HG02938 (cell line): ENCODE data around the gene FLVCR2.
"Not testable (repeated sequence)": the region's sequence is repeated elsewhere in the genome, so short reads cannot be mapped to it uniquely, and the experiment has no call there.

Source experiments
- ATAC-seq: cut with Tn5 transposase; IDR thresholded peaks from one replicate; pipeline ENCODE4 v1.9.1; 2021; ENCODE audit warnings: mild to moderate bottlenecking, moderate library complexity; ENCODE audit not compliant: unreplicated experiment

The FLVCR2 gene

GRCh38 chr14:75589931-75590330 lies 11.5 kb downstream of the FLVCR2 start:
- no peak for ATAC-seq

DNA sequence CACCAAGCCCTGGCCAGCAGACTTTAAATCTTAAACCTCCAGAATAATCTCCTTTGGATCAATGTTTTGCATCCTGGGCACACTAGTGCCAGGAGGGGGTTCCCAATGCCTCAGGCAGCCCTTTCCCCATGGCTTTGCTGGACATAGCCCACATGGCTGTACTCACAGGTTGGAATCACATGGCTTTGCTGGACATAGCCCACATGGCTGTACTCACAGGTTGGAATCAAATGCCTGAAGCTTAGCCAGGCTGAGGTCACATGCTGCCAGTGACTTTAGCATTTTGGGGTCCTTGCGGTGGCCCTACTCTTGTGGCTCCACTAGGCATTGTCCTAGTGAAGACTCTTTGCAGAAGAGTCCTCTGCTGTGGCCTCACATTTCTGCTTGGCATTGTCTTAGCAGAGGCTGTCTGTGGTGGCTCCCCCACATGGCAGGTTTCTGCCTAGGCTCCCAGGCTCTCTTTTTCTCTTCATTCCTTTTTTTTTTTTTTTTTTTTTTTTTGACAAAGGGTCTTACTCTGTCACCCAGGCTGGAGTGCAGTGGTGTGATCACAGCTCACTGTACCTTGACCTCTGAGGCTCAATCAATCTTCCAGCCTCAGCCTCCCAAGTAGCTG lies 13.0 kb downstream of the FLVCR2 start:
- ATAC-seq = no peak

- no peak for ATAC-seq
Measured at GRCh38 chr14:75591987-75592575, 13.7 kb downstream of the FLVCR2 start.

GRCh38 chr14:75595226-75595625 lies 16.8 kb downstream of the FLVCR2 start:
- no peak for ATAC-seq

- no peak for ATAC-seq
Measured at GRCh38 chr14:75597149-75597548, 18.7 kb downstream of the FLVCR2 start.

DNA sequence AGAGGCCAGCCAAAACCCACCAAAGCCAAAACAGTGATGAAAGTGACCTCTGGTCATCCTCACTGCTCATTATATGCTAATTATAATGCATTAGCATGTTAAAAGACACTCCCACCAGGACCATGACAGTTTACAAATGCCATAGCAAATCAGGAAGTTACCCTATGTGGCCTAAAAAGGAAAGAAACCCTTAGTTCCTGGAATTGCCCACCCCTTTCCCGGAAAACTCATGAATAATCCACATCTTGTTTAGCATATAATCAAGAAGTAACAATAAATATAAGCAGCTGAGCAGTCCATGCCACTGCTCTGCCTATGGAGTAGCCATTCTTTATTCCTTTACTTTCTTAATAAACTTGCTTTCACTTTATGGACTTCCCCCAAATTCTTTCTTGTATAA lies 21.7 kb downstream of the FLVCR2 start:
- ATAC-seq = not testable (repeated sequence)

GRCh38 chr14:75601061-75601460 lies 22.6 kb downstream of the FLVCR2 start:
- ATAC-seq = not testable (repeated sequence)

DNA sequence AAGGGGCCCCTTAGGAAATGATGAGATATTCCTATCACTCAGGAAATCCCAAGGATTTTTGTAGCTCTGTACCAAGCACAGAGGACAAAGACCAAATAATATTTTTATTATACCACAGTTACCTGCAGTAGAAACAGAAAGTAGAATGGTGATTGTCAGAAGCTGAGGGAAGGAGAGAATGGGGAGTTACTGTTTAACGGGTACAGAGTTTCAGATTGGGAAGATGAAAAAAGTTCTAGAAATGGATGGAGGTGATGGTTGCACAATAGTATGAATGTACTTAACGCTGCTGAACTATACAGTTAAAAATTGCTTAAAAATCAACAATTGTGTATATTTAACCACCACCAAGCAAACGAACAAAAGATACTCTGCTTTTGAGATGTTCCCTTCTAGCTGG lies 24.1 kb downstream of the FLVCR2 start:
- ATAC-seq = no peak

DNA sequence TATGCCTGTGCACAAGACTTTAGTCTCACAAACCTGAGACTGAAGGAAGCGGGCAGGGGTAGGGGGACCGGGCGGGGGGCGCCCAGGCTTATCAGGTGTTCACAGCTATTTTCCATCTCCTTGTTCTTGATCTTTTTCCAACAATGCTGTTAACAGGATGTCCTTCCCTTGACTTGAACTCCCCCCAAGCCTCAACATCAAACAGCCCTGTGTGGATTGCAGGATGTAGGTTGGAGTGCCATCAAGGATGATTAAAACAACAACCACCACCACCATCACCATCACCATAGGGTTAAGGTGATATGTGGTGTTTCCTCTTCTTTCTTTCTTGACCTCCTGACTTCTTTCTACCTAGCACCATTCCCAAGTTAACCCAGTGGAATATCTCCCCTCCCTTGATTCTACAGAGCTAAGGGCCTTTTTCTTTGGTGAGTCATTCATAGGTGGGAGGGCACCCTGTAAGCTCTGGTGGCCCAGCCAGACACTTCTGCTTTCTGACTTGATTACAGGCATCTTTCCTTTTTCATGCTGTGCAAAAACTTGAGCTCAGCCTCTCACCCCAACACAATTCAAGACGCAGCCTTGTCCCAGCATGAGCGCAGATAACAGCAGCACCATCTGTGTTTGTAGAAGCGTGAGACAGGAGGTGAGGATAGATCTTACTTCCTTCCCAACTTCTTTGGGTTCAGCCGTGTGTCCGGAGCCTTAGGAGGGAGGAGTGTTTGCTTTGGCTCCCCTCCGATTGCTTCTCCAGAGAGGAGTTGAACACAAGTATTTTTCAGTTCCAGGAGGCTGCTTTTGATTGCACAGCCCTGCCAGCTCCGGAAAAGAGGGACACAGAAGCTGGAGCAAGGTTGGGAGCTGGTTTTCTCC lies 26.8 kb downstream of the FLVCR2 start:
- no peak for ATAC-seq

- ATAC-seq = no peak
Measured at GRCh38 chr14:75605916-75606315, 27.5 kb downstream of the FLVCR2 start.

DNA sequence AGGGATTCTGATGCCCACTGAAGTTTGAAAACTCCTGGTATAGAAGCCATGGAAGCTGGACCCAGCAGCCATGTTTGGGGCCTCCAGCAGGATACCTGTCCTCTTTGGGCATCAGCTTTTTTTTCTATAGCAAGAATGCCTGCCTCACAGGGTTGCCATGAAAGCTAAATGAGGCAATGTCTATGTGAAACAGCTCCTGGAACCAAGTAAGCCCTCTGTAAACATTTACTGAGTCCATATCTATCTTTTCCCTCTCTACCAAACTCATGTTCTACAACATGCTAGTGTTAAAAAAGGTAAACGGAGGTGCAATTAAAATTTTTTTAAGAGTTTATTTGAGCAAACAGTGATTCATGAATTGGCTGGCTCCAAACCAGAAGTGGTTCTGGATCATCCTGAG lies 28.6 kb downstream of the FLVCR2 start:
- no peak for ATAC-seq

- no peak for ATAC-seq
Measured at GRCh38 chr14:75607842-75608640, 29.6 kb downstream of the FLVCR2 start.

DNA sequence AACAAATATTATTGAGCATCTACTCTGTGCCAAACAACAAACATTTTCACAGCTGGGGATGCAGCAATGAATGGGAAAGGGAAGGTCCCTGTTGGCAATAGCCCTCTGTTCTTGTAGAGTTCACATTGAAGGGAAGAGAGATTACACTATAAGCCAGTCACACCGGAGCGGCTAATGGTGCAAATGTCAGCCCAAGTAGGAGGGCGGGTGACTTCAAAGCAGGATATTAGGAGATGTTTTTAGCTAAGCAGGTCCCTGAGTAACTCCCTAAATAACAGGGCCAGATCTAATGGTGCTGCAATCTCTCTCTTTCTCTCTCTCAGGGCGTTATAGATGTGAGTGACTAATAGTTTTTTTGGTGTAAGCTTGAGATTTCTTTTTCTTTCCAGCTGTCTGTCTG lies 30.7 kb downstream of the FLVCR2 start:
- no peak for ATAC-seq

DNA sequence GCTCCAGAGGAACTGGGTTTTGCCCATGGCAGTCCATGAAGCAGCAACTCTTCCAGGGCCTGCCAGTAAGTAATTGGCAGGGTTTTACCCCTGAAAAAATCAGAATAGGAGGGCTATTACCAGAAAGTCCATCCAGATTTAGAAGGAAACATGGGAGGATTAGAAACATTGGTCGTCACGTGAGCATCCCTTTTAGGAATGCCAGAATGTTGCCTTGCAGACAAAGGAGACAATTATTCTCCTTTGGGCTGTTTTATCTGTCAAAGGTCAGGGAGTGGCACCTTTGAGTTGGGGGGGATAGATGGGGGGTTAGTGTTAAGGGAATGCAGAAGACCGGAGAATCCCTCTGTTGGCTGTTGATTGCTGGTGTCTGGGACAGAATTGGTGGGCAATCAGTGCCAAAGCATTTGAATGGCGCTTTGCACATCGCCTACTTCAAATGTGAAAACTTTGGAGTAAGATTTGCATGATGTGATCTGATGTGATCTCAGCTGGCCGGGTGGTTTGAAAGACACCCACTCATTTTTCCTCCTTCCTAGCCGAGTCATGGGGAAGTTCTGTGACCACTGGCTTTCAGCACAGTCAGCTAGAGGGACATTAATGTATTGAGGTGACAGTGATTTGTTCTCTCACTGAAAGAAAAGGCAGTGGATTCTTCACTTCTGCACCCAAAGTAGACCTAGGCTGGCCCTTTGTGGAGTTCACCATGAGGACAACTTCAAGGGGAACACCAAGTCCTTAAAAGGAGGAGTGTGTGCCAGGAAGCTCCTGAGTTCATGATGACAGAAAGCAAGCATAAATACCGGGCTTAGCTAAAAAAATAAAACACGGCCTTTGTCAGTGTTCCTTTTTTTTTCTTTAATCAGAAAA lies 31.4 kb downstream of the FLVCR2 start:
- no peak for ATAC-seq

GRCh38 chr14:75610834-75611233 lies 32.4 kb downstream of the FLVCR2 start:
- ATAC-seq = no peak

DNA sequence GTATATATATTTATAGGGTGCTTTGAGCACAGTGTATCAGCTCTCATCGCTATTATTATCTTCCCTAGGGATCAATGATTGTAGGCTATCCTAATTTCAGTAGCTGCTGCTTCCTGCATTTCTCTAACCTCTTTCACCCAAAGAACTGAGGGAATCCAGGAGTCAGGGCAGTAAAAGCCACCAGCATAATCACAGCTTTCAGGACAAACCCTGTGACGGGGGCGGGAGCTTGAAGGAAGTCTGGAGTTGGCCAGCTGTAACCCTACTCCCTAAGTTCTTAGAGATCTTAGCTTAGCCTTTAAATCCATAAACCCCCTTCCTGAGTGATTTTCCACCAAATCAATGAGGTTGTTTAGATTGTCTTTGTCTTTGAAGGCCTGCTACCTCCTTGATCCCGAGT lies 33.7 kb downstream of the FLVCR2 start:
- ATAC-seq = no peak

DNA sequence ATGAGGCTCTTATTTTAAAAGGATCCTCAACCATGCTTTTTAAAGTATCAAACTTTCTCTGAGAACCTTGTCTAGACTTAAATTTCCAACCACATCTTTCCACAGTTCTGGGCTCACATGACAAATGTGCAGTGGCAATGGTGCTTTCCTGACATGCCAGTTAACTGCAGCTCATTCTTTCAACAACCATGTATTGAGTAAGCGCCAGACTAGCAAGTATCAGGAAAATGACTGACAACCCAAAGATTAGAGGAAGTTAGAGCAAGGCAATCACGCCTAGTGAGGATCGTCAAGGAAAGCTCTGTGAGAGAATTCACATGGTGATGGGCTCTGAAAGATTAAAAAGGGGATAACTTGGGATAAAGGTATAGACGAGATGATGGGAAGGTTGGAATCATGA lies 35.8 kb downstream of the FLVCR2 start:
- no peak for ATAC-seq

DNA sequence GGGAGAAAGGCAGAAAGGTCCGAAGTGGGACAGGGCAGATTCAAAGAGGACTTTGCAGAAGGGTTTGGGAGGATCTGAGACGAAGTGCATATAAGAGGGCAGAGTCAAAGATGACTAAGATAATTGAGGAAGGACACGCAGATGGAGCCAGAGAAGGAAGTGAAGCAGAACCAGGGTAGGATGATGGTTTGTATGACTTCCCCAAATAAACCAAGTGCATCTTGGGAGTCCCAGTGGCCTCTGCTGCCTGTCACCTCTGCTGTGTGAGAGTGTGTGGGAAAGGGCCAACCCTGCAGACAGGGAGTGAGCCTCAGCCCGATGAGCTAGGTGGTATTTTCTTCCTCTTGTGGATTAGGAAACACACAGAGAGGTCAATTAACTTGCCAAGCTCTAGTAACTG lies 36.8 kb downstream of the FLVCR2 start:
- no peak for ATAC-seq

GRCh38 chr14:75619548-75619947 lies 41.1 kb downstream of the FLVCR2 start:
- no peak for ATAC-seq

DNA sequence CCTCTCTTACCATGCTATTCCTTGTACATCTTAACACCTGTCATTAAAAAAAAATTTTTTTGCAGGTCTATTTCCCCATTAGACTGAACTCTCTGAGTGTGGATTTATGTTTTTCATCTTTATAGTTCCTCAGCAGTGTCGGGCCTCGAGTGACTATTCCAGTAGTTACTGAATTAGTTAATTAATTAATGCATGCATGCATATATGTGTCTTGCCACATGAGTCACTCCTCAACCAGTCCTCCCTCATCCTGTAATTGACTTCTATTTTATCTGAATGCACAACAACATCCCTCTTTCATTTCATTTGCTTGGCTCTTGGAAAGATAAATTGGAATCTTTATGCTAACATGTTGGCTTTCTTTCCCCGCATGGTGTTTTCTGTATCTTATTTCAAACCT lies 46.6 kb downstream of the FLVCR2 start:
- ATAC-seq = no peak
